Endothelial cell of coronary artery (primary cell): ENCODE measurements around the gene TF. TPM values are rescaled to one million over a fixed set of nuclear protein-coding genes. Genes with fewer than 3 reads are reported as not detected.

Experiments used
- total RNA-seq: library from RNA; depleted of rRNA; stranded (reverse); fragments of >200 nt; gene quantifications from 2 replicates; pipeline ENCODE4 v1.2.3, GENCODE V29; 2014

Gene TF
- total RNA-seq: under 0.01 and 0.36 TPM in 2 replicates

DNA sequence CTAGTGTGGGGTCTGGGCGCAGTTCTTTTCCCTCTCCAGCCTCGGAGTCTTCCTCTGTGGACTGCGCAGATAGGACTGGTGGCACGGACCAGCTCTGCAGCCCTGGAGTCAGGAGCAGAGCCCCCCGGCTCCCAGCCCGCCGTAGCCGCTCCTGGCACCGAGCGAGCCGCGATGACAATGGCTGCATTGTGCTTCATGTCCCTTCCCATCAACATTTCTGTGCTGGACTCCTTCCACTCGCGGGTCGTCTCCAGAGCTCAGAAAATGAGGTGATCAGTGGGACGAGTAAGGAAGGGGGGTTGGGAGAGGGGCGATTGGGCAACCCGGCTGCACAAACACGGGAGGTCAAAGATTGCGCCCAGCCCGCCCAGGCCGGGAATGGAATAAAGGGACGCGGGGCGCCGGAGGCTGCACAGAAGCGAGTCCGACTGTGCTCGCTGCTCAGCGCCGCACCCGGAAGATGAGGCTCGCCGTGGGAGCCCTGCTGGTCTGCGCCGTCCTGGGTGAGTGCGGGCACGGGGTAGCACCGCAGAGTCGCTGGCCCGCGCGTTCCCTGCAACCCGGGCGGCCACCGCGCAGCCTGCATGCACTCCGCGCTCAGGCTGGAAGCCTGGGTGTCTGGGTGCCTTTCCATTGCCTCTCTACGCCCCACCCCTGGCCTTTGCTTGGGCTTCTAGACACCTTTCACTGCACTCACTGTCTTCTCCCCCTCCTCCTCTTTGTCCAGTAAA, at the start of gene TF:
Gene TF (plus strand): TSS at position 413 of the 731 bp plus-strand sequence. CDS start 48 bp downstream, at position 461.

DNA sequence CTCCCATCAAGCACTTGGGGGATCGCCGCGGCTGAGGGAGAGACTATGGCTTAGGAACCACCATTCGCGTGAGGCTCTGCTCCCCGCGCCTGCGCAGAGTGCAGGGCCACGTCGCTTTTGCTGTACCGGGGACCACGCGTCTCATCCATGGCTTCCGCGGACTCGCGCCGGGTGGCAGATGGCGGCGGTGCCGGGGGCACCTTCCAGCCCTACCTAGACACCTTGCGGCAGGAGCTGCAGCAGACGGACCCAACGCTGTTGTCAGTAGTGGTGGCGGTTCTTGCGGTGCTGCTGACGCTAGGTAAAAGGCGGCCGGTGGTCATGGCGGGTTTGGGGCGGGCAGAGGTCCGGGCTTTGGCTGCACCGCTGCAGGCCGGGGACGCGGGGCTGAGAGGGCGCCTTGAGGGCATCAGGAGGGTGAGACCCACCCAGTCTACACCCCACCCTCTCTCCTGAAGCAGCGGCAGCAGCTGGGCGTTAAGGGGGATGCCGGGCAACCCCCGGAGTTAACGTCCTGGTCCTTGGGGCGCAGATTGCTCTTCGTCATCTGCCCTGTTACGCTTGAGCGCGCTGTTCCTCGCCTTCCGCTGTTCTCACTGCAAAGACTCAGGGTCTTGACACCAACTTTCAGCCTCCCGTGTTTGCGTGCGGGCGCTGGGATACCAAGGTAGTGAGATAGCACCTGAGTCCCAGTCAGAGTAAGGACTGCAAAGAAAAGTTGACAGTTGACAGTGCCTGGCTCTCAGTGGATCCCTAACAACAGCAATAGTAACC, 59.7 kb downstream of the TF start, which contains the start of gene SRPRB:
Gene SRPRB (plus strand): TSS at position 114 of the 774 bp plus-strand sequence. CDS start 34 bp downstream, at position 148.

Other genes with a start within 250 kb of the TF start
- gene CDV3, start 172.7 kb upstream of the TF start, total RNA-seq: 179 and 228 TPM in 2 replicates
- gene TOPBP1, start 84.5 kb upstream of the TF start, total RNA-seq: 26.7 and 29.7 TPM in 2 replicates
- 65.9 and 69.8 TPM in 2 replicates for gene SRPRB, start 59.4 kb downstream of the TF start, total RNA-seq
- gene RAB6B, start 149.5 kb downstream of the TF start, total RNA-seq: 0.45 and 1.1 TPM in 2 replicates